IMR-90 (cell line): ENCODE data around the gene CBX8. TPM values are rescaled to one million over a fixed set of nuclear protein-coding genes. Genes with fewer than 3 reads are reported as not detected.

Source experiments
- ATAC-seq: fragments of 200-7000 bp; cut with Tn5 transposase; 2 replicates; pipeline ENCODE4 v1.9.1; 2020; ENCODE audit warnings: low read depth, mild to moderate bottlenecking, moderate library complexity
- BruUV-seq: library from RNA; stranded (reverse); fragments of 400-500 nt; replicated peaks from 2 replicates; lab custom pipeline; 2021; lab: Mats Ljungman, UMichigan
- CTCF ChIA-PET: fragments of 300-600 bp; formaldehyde crosslinking; extraction: SDS; loops from one replicate; lab custom pipeline; 2021; ENCODE audit warnings: antibody characterized with exemption; lab: Yijun Ruan, JAX
- POLR2A ChIA-PET: fragments of 300-600 bp; sonication (Branson Sonifier 250); formaldehyde crosslinking; loops from one replicate; lab custom pipeline; 2022; ENCODE audit warnings: antibody characterized with exemption; ENCODE audit not compliant: unreplicated experiment; lab: Charles Lee
- DNase-seq: peaks from one replicate; pipeline ENCODE4 v3.0.0; 2013
- H2AFZ ChIP-seq: replicated peaks from 2 replicates; pipeline ENCODE3; 2013; ENCODE audit warnings: low read length, mild to moderate bottlenecking; ENCODE audit not compliant: poor library complexity
- H2AK5ac ChIP-seq: 2 replicates; pipeline ENCODE4 v1.6.1; 2013; ENCODE audit warnings: low read depth, low read length, inconsistent platforms
- H2AK9ac ChIP-seq: replicated peaks from 2 replicates; pipeline ENCODE3; 2013; ENCODE audit warnings: mild to moderate bottlenecking, low read depth, low read length, moderate library complexity; ENCODE audit not compliant: poor library complexity
- H2BK120ac ChIP-seq: 2 replicates; pipeline ENCODE4 v1.6.1; 2013; ENCODE audit warnings: low read depth, low read length, inconsistent platforms
- H2BK15ac ChIP-seq: 3 replicates; pipeline ENCODE4 v1.6.1; 2013; ENCODE audit warnings: low read depth, low read length, inconsistent platforms
- H2BK20ac ChIP-seq: 2 replicates; pipeline ENCODE4 v1.6.1; 2013; ENCODE audit warnings: low read depth, mild to moderate bottlenecking, inconsistent platforms, low read length, moderate library complexity
- H2BK5ac ChIP-seq: 2 replicates; pipeline ENCODE4 v1.6.1; 2013; ENCODE audit warnings: mild to moderate bottlenecking, low read depth, low read length, inconsistent platforms; ENCODE audit not compliant: poor library complexity, severe bottlenecking
- H3K14ac ChIP-seq: replicated peaks from 2 replicates; pipeline ENCODE4 v1.6.1; 2013; ENCODE audit warnings: low read depth, low read length, inconsistent platforms
- H3K18ac ChIP-seq: 2 replicates; pipeline ENCODE4 v1.6.1; 2013; ENCODE audit warnings: low read depth, low read length, control low read depth
- H3K23ac ChIP-seq: 2 replicates; pipeline ENCODE4 v1.6.1; 2013; ENCODE audit warnings: low read depth, low read length, inconsistent platforms
- H3K27ac ChIP-seq: 2 replicates; pipeline ENCODE4 v1.5.1; 2013; ENCODE audit warnings: mild to moderate bottlenecking, control low read depth, low read length; ENCODE audit not compliant: insufficient read depth
- H3K27me3 ChIP-seq: 2 replicates; pipeline ENCODE4 v1.6.1; 2013; ENCODE audit warnings: low read length; ENCODE audit not compliant: control insufficient read depth, insufficient read depth
- H3K36me3 ChIP-seq: 2 replicates; pipeline ENCODE4 v1.6.1; 2013; ENCODE audit warnings: low read length, mixed read lengths; ENCODE audit not compliant: control insufficient read depth, insufficient read depth
- H3K4ac ChIP-seq: 2 replicates; pipeline ENCODE4 v1.6.1; 2013; ENCODE audit warnings: low read depth, low read length, inconsistent platforms
- H3K4me1 ChIP-seq: 2 replicates; pipeline ENCODE4 v1.6.1; 2013; ENCODE audit warnings: low read length, mixed read lengths; ENCODE audit not compliant: control insufficient read depth, insufficient read depth
- H3K4me2 ChIP-seq: 2 replicates; pipeline ENCODE4 v1.6.1; 2013; ENCODE audit warnings: low read depth, mild to moderate bottlenecking, control low read depth, low read length, moderate library complexity
- H3K4me3 ChIP-seq: 2 replicates; pipeline ENCODE4 v1.5.1; 2013; ENCODE audit warnings: low read depth, mild to moderate bottlenecking, control low read depth, low read length, moderate library complexity; ENCODE audit not compliant: insufficient read depth
- H3K56ac ChIP-seq: 2 replicates; pipeline ENCODE4 v1.6.1; 2013; ENCODE audit warnings: low read length, inconsistent platforms; ENCODE audit not compliant: insufficient read depth; ENCODE audit errors: extremely low read depth
- H3K79me1 ChIP-seq, 2 experiments: 2 replicates each; pipeline ENCODE4 v1.6.1; 2013; ENCODE audit warnings: low read length in 2 of 2, inconsistent platforms in 1 of 2, low read depth in 1 of 2
- H3K9ac ChIP-seq: 2 replicates; pipeline ENCODE4 v1.6.1; 2013; ENCODE audit warnings: low read depth, low read length, control low read depth
- H3K9me1 ChIP-seq: 2 replicates; pipeline ENCODE4 v1.6.1; 2013; ENCODE audit warnings: low read length, inconsistent platforms; ENCODE audit not compliant: insufficient read depth
- H3K9me3 ChIP-seq: 2 replicates; pipeline ENCODE4 v1.6.1; 2013; ENCODE audit warnings: low read length; ENCODE audit not compliant: control insufficient read depth, insufficient read depth
- H4K20me1 ChIP-seq: 2 replicates; pipeline ENCODE4 v1.6.1; 2013; ENCODE audit warnings: low read length, inconsistent platforms; ENCODE audit not compliant: insufficient read depth
- H4K5ac ChIP-seq: 2 replicates; pipeline ENCODE4 v1.6.1; 2013; ENCODE audit warnings: mild to moderate bottlenecking, low read depth, low read length, control low read depth
- H4K8ac ChIP-seq, 2 experiments: 2 replicates each; pipeline ENCODE4 v1.6.1; 2013; ENCODE audit warnings: low read depth in 2 of 2, low read length in 2 of 2, control low read depth in 1 of 2, inconsistent platforms in 1 of 2
- H4K91ac ChIP-seq: 2 replicates; pipeline ENCODE4 v1.6.1; 2013; ENCODE audit warnings: low read depth, low read length, inconsistent platforms; ENCODE audit not compliant: insufficient read depth
- POLR2A ChIP-seq: IDR thresholded peaks from 2 replicates; pipeline ENCODE4 v1.6.1; 2012; ENCODE audit warnings: mild to moderate bottlenecking, low read depth, low read length
- WGBS, 2 experiments: methylation state at CpG; one replicate each; pipeline versions ENCODE4 v1.1.5 to v1.1.7; 2013; ENCODE audit warnings: missing lambda C conversion rate in 2 of 2; ENCODE audit not compliant: insufficient read length in 1 of 2; ENCODE audit errors: extremely low coverage in 2 of 2; 5-methylcytosine and 5-hydroxymethylcytosine counted together
- dilution Hi-C: fragments of 300-500 bp; cut with HindIII; formaldehyde crosslinking; loops from one replicate; pipeline ENCODE4 v1.14.3; 2018; ENCODE audit warnings: low sequenced_read_pairs; ENCODE audit not compliant: unreplicated experiment
- in situ Hi-C: fragments of 300-500 bp; cut with MboI; formaldehyde crosslinking; loops from 3 replicates; pipeline ENCODE4 v1.14.3; 2019; ENCODE audit warnings: low sequenced_read_pairs, inconsistent platforms, mixed read lengths
- intact Hi-C: fragments of 100-400 bp; cut with micrococcal nuclease; formaldehyde crosslinking; loops from 2 replicates; pipeline ENCODE4 v1.10.0; 2022
- polyA plus RNA-seq, 3 experiments: library from polyadenylated mRNA; depleted of rRNA; stranded (reverse); fragments of >200 nt; gene quantifications; 2 replicates each; pipeline ENCODE4 v1.2.3, GENCODE V29; 2012; ENCODE audit warnings: low replicate concordance in 1 of 3
- total RNA-seq: library from RNA; depleted of rRNA; stranded (reverse); fragments of >200 nt; gene quantifications from 2 replicates; pipeline ENCODE4 v1.2.3, GENCODE V29; 2012

Gene CBX8
- total and polyA plus RNA-seq, 2 of the 4 experiments (the other 2 are of a cell fraction), result 3.2 to 5.4 TPM

- TF ChIP-seq POLR2A, result no peak
- H3K27me3 ChIP-seq, result peaks cover 15% of the 10 kb centered on the region
- no peak overlapping the region for H3K4me3 ChIP-seq
- no peak overlapping the region for H3K27ac ChIP-seq
- peaks cover 3% of the 10 kb centered on the region; the same call in 1 of the 2 replicates for H3K4me1 ChIP-seq
- H2BK15ac ChIP-seq, result no peak overlapping the region
- peak overlapping the region; percentile 37 for H2AK9ac ChIP-seq
- H2BK20ac ChIP-seq, result no peak overlapping the region
- peaks cover 8% of the 10 kb centered on the region; the same call in 1 of the 2 replicates for H4K20me1 ChIP-seq
- ATAC-seq, result no peak
- H3K9me3 ChIP-seq, result 0 out of 2 replicates have a peak, but pooled peaks cover 3% of the 10 kb centered on the region
- no peak for DNase-seq
- H4K5ac ChIP-seq, result no peak overlapping the region
- no peak overlapping the region for H4K91ac ChIP-seq
- no peak overlapping the region for H3K18ac ChIP-seq
- no peak overlapping the region for H3K4ac ChIP-seq
- H3K9ac ChIP-seq, result no peak overlapping the region
- CTCF ChIA-PET, result no interaction called here
- WGBS, 2 experiments, result 100% methylated on average over 2 of the region's 12 CpGs; no CpG with 5 or more reads in 1 of the 2 experiments
- H2BK120ac ChIP-seq, result no peak overlapping the region
- no peaks in the 10 kb centered on the region; a peak in 1 of 4 replicates for H3K79me1 ChIP-seq
- H3K23ac ChIP-seq, result no peak overlapping the region
- H2AK5ac ChIP-seq, result no peak overlapping the region
- in situ Hi-C loops, result loop anchor here (10.0 kb wide), 1 partner anchor 134 kb away; no protein-coding TSS in a partner anchor
- H4K8ac ChIP-seq, result no peak overlapping the region
- H2AFZ ChIP-seq, result no peak overlapping the region
- H3K14ac ChIP-seq, result no peak overlapping the region
- no peak overlapping the region for H2BK5ac ChIP-seq
- H3K9me1 ChIP-seq, result no peaks in the 10 kb centered on the region
- dilution Hi-C loops, result no loop called here
- intact Hi-C loops, result no loop called here
- no TSS peak for BruUV-seq
- peaks cover 4% of the 10 kb centered on the region for H3K36me3 ChIP-seq
- POLR2A ChIA-PET, result no interaction called here
- H3K4me2 ChIP-seq, result no peak overlapping the region
- no peak overlapping the region for H3K56ac ChIP-seq
Measured at GRCh38 chr17:79781012-79781650, 15.7 kb downstream of the CBX8 start.
